HFFc6 (cell line): ENCODE results near the gene SDR39U1. TPM values are rescaled to one million over a fixed set of nuclear protein-coding genes. Genes with fewer than 3 reads are reported as not detected.

Experiments
- DNase-seq: peaks from one replicate; pipeline ENCODE4 v3.0.0-alpha.2; 2018
- H3K27ac Mint-ChIP-seq: 2 replicates; pipeline ENCODE4 v1.8.0; 2020; ENCODE audit warnings: mild to moderate bottlenecking, mixed read lengths
- H3K27me3 Mint-ChIP-seq: 2 replicates; pipeline ENCODE4 v1.8.0; 2021; ENCODE audit warnings: mild to moderate bottlenecking, moderate library complexity, mixed read lengths; ENCODE audit not compliant: insufficient read depth
- H3K36me3 Mint-ChIP-seq: 2 replicates; pipeline ENCODE4 v1.8.0; 2021; ENCODE audit warnings: low read depth, mixed read lengths
- H3K4me1 Mint-ChIP-seq: 2 replicates; pipeline ENCODE4 v1.8.0; 2020; ENCODE audit warnings: low read depth, mixed read lengths
- H3K4me3 Mint-ChIP-seq: 2 replicates; pipeline ENCODE4 v1.8.0; 2020; ENCODE audit warnings: mild to moderate bottlenecking, moderate library complexity, mixed read lengths
- H3K9me3 Mint-ChIP-seq: 2 replicates; pipeline ENCODE4 v1.8.0; 2020; ENCODE audit warnings: mild to moderate bottlenecking, mixed read lengths
- CTCF ChIP-seq: fragments of 200-600 bp; sonication (generic); IDR thresholded peaks from 2 replicates; pipeline ENCODE4 v1.5.0; 2021; ENCODE audit warnings: antibody characterized with exemption, mild to moderate bottlenecking
- total RNA-seq, 6 experiments: library from RNA; stranded (reverse); fragmentation: NEBNext Ultra II Directional; extraction: Animal tissue kit (Norgen Biotek cat#: 25700); gene quantifications; 2 replicates in 1 of 6; 3 replicates in 5 of 6; pipeline ENCODE4 v1.2.3, GENCODE V29; 2021

SDR39U1 gene
- total RNA-seq, 6 experiments from 2014 or later, result 29.6 to 35.7 (median 31.6) TPM

- no peak for TF ChIP-seq CTCF
- DNase-seq, result no peak
- H3K4me3 Mint-ChIP-seq, result no peak overlapping the region
- no peaks in the 10 kb centered on the region for H3K36me3 Mint-ChIP-seq
- H3K9me3 Mint-ChIP-seq, result no peaks in the 10 kb centered on the region
- H3K27ac Mint-ChIP-seq, result no peak overlapping the region
- peaks cover 9% of the 10 kb centered on the region for H3K27me3 Mint-ChIP-seq
- peaks cover 26% of the 10 kb centered on the region for H3K4me1 Mint-ChIP-seq
These were observed 48.3 kb downstream of the SDR39U1 start for GRCh38 chr14:24394275-24394674.

- no peaks in the 10 kb centered on the region for H3K9me3 Mint-ChIP-seq
- H3K27me3 Mint-ChIP-seq, result peaks cover 9% of the 10 kb centered on the region
- H3K36me3 Mint-ChIP-seq, result no peaks in the 10 kb centered on the region
- no peak overlapping the region for H3K27ac Mint-ChIP-seq
- TF ChIP-seq CTCF, result no peak; the same call in 1 of the 2 replicates
- H3K4me3 Mint-ChIP-seq, result no peak overlapping the region
- peaks cover 29% of the 10 kb centered on the region for H3K4me1 Mint-ChIP-seq
- DNase-seq, result peak; percentile 30
These were observed 50.1 kb downstream of the SDR39U1 start for GRCh38 chr14:24392325-24393091.

GRCh38 chr14:24390701-24391468 lies 51.7 kb downstream of the SDR39U1 start:
- H3K4me1 Mint-ChIP-seq, result peaks cover 18% of the 10 kb centered on the region
- peaks cover 10% of the 10 kb centered on the region for H3K27me3 Mint-ChIP-seq
- no peak for TF ChIP-seq CTCF
- no peak for DNase-seq
- no peaks in the 10 kb centered on the region for H3K9me3 Mint-ChIP-seq
- H3K36me3 Mint-ChIP-seq, result no peaks in the 10 kb centered on the region
- no peak overlapping the region for H3K4me3 Mint-ChIP-seq
- H3K27ac Mint-ChIP-seq, result no peak overlapping the region

Other genes with a start within 250 kb of the SDR39U1 start
- gene TM9SF1, start 247.3 kb downstream of the SDR39U1 start, total RNA-seq, result 10 to 100 TPM; 68.1 to 80.4 (median 71.0) TPM
- under 1 TPM in 2 of 6 experiments, not detected in 4; 0.16 to 0.45 TPM for gene TSSK4, start 237.1 kb downstream of the SDR39U1 start, total RNA-seq
- gene CHMP4A, start 229.3 kb downstream of the SDR39U1 start, total RNA-seq, result 10 to 100 TPM; 32.4 to 41.1 (median 38.8) TPM
- gene MDP1, start 226.7 kb downstream of the SDR39U1 start, total RNA-seq, result 10 to 100 TPM in 5 of 6 experiments, 1 to 10 TPM in 1; 9.8 to 14.4 (median 12.3) TPM
- gene NEDD8, start 210.4 kb downstream of the SDR39U1 start, total RNA-seq, result 100 to 1,000 TPM; 309 to 401 (median 372) TPM
- gene GMPR2, start 209.8 kb downstream of the SDR39U1 start, total RNA-seq, result 10 to 100 TPM; 70.6 to 76.7 (median 73.6) TPM
- gene TINF2, start 200.2 kb downstream of the SDR39U1 start, total RNA-seq, result 10 to 100 TPM; 54.2 to 73.4 (median 67.5) TPM
- gene TGM1, start 179.6 kb downstream of the SDR39U1 start, total RNA-seq, result 1 to 10 TPM in 5 of 6 experiments, under 1 TPM in 1; 0.97 to 2.9 (median 1.3) TPM
- gene RABGGTA, start 171.2 kb downstream of the SDR39U1 start, total RNA-seq, result 10 to 100 TPM; 25.4 to 31.4 (median 27.3) TPM
- gene DHRS1, start 143.0 kb downstream of the SDR39U1 start, total RNA-seq, result 10 to 100 TPM; 32.9 to 42.2 (median 39.1) TPM
- 10 to 100 TPM; 25.4 to 31.1 (median 28.1) TPM for gene NOP9, start 142.9 kb downstream of the SDR39U1 start, total RNA-seq
- gene CIDEB, start 134.8 kb downstream of the SDR39U1 start, total RNA-seq, result under 1 TPM in 5 of 6 experiments, not detected in 1; 0.17 to 0.40 (median 0.20) TPM
- gene LTB4R2, start 132.6 kb downstream of the SDR39U1 start, total RNA-seq, result 1 to 10 TPM; 2.2 to 3.0 (median 2.3) TPM
- 1 to 10 TPM; 1.5 to 2.9 (median 1.9) TPM for gene LTB4R, start 131.3 kb downstream of the SDR39U1 start, total RNA-seq
- under 1 TPM in 3 of 6 experiments, not detected in 3; 0.25 to 0.41 (median 0.34) TPM for gene ADCY4, start 107.7 kb downstream of the SDR39U1 start, total RNA-seq
- gene RIPK3, start 102.8 kb downstream of the SDR39U1 start, total RNA-seq, result not detected
- 10 to 100 TPM; 73.4 to 81.9 (median 77.2) TPM for gene NFATC4, start 74.6 kb downstream of the SDR39U1 start, total RNA-seq
- gene NYNRIN, start 43.8 kb downstream of the SDR39U1 start, total RNA-seq, result 1 to 10 TPM; 3.9 to 6.3 (median 4.1) TPM
- 1 to 10 TPM; 3.3 to 5.0 (median 3.9) TPM for gene CBLN3, start 13.1 kb downstream of the SDR39U1 start, total RNA-seq
- 10 to 100 TPM; 25.4 to 29.2 (median 28.0) TPM for gene KHNYN, start 12.8 kb downstream of the SDR39U1 start, total RNA-seq
- gene CMA1, start 65.5 kb upstream of the SDR39U1 start, total RNA-seq, result not detected
- gene CTSG, start 133.5 kb upstream of the SDR39U1 start, total RNA-seq, result not detected
- gene GZMH, start 166.9 kb upstream of the SDR39U1 start, total RNA-seq, result not detected
- gene GZMB, start 191.4 kb upstream of the SDR39U1 start, total RNA-seq, result not detected